ENCODE data around the gene OBSL1. TPM values are rescaled to one million over a fixed set of nuclear protein-coding genes. Genes with fewer than 3 reads are reported as not detected.

Gene OBSL1
- total RNA-seq, 1 experiment from 2014 or later, result 69.0 TPM

DNA sequence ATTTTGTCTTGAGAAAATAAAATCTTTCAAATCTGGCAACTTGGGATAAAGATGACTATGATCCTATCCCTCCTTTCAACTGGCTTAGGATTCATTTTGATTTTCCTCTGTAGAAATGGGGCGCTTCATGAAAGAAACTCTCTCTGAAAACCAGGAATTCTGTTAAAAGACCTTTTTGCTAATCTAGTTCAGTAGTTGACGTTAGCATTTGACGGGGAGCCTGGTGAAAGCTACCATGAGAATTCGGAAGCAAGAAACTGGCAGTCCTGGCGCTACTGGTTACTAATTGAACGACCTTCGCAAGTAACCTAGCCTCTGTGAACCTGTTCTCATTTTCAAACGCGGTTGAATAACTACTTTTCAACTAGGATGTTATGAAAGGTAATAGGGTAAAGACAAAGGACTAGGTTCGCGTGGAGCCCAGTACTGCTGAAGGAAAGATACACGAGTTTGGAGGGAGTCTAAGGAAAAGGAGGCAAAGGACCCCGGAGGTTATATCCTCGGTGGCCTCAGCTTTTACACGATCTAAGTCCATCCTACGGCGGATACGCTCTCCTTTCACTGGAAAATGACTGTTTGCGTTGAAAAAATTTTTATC lies 25.7 kb upstream of the OBSL1 start:
- DNase-seq (ENCODE audit: low read depth), result peak; percentile 23

DNA sequence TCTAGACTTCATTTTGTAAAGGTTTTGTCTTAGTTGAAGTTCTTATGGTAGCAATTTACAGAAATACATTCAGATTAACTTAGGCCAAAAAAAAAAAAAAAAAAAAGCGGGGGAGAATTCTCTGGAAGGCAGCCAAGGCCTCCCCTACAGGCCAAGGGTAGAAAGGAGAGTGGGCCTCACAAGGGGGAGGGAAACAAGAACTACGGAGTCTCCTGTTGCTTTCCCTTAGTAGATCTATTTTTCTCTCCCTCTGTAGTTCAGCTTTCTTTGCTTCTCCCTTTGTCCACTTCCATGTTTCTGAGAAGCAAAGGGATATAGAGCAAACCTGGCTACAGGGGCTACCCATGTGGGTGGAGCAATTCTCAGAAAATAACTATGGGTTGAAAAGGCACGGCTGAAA lies 23.9 kb upstream of the OBSL1 start:
- no peak for DNase-seq (ENCODE audit: low read depth)

DNA sequence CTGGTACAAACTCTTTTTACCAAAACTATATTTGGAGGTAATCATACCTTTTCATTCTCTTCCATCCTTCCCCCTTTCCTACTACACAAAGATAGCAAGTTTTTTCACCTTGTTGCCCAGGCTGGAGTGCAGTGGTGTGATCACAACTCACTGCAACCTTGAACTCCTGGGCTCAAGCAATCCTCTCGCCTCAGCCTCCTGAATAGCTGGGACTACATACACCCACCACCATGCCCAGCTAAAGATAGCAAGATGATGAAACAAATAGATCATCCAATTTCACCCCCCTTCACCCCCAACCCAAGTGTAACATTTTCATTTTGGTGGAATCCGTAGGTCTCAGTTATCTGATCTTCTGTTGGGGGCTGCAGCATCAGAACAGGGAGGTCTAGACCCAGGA lies 21.8 kb upstream of the OBSL1 start:
- no peak for DNase-seq (ENCODE audit: low read depth)

DNA sequence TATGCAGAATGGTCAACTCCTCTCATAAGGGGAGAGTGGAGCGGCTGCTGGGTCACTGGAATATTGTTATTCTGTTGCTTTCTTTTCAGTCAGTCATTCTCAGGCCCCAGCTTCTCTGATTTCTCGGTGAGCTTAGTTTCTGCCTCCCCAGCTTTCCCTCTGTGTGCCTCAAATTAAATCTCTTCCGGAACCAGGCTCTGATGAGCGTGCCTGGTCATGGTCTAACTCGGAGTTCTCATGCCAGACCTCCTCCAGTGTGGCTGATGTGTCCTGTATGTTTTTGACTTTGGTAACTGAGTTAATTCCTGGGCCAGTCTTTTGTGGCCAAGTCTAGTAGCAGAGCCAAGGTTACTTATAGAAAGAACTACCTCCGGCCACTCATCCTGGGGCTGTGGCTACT lies 21.4 kb upstream of the OBSL1 start:
- no peak for DNase-seq (ENCODE audit: low read depth)

DNA sequence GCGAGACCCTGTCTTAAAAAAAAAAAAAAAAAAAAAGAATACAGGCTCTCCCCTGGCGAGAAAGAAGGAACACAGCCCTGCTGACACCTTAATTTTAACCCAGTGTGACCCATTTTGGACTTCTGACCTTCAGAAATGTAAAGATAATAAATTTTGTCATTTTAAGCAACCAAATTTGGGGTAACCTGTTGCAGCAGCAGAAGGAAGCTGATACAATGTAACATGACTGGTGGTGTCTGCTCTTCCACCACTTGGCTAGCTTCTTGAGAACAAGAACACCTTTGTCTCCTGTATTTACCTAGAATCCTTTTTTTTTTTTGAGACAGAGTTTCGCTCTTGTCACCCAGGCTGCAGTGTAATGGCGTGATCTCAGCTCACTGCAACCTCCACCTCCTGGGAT lies 19.8 kb upstream of the OBSL1 start:
- no peak for DNase-seq (ENCODE audit: low read depth)

DNA sequence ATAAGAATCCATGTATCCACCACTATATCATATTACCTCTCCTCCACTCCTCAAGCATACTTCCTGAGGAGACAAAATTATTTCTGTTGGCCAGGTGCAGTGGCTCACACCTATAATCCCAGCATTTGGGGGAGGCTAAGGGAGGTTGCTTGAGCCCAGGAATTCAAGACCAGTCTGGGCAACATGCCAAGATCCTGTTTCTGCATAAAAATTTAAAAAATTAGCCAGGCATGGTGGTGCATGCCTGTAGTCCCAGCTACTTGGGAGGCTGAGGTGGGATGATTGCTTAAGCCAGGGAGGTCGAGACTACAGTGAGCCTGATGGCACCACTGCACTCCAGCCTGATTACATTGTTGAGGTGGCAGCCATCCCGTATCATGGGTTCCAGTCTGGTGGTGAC lies 10.0 kb upstream of the OBSL1 start:
- no peak for DNase-seq (ENCODE audit: low read depth)

DNA sequence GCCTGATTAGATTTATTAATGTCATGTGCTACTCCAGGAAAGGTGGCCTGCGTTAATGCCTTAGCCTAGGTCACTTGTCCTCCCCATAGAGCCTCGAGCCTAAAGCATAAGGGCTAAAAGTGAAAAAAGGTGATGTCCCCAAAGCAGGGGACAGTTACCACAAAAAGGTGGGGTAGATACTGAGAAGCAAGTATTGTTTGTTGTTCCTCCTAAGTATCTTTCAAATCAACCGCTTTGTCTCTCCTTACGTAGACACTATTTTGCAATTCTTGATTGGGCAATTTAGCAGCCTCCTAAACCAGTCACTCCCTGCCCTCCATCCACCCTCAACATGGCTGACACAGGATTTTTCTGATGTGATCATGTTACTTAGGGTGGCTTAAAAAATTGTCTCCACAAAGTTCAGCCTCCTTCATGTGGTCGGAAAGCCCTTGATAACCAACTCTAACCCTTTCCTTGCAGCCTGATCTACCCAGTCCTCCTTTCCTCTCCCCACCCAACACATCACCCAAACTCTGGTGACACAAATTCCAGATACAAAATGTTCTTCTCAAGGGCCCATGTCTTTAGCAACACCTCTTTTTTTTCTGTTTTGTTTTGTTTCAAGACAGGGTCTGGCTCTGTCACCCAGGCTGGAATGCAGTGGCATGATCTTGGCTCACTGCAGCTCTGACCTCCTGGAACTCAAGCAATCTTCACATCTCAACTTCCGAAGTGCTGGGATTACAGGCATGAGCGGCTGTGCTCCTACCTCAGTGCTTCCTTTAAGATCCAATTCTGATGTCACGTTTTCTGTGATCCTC lies 7.7 kb upstream of the OBSL1 start:
- peak; percentile 42 for DNase-seq (ENCODE audit: low read depth)

DNA sequence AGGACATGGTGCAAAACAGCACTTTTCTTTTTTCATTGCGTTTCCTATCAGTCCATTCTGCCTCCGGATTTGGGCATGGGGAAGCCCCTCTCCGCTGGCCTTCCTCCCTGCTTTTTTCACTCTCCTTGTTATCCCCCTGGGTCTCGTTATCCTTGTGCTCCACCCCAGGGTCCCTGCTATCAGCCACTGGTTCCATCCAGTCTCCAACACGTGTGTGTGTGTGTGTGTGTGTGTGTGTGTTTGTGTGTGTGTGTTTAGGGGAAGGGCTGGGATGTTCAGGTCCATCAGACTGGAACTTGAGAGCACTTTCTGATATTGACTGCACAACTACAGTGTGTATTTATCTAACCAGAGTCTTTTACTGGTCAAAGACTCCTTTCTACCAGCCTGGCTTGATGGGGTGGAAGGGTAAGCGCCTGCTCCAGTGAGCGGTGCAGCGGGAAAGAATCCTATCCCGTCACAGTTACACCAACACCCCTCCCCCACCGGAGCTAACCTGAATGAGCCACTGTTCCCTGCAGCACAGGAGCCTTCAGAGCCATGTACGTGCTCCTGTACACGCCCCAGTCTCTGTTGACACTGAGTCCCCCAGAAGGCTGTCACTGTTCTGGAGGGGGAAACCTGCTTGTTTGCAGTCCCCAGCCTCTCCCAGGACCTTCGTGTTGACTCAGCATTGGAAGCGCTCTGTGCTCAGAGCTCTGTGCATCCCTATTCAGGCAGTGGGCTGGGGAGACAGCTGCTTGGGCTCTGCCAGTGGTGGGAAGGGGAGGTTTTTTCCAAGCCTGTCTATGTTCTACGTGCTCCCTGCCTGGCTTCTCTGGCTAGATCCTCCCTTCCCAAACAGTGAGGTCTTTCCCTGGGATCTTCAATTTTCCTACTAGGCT lies 5.4 kb upstream of the OBSL1 start:
- no peak for DNase-seq (ENCODE audit: low read depth)

DNA sequence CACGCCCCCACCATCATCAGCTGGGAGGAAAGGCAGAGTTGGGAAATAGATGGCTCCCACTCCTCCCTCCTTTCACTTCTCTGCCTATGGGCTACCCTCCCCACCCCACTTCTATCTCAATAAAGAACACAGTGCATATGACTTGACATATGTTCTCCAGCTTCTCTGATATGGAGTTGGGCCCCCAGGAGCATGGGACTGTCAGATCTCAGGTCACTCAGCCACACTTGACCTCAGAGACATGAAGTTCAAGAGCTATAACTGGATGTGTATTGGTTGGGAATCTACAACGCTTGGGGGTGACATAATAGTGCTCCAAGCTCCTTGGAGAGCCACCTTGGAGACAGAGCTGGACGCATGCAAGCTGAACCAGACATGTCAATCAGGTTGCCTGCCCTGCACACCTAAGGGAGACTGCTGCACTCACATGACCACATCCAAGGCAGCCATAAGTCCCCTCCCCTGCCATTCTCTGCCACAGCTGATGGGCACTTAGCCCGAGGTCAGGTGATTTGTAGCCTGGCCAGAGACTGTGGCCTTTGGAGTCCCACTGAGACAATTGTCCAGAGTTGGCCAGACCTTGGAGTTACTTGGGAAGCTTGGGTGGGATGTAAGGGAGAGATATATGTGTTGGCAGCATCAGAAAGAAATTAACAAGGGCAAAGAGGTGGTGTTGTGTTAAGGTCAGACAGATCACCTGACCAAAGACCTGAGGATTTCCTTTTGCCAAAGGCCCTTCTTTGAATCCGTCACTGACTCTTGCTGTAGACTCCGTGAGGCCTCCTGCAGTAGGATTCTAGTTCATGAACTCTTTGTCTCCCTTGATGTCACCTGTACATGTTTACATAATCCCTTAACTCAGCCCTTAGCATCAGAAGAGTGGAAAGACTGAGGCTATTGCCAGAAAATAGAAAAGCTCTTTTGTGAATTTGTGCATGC lies 4.5 kb upstream of the OBSL1 start:
- DNase-seq (ENCODE audit: low read depth), result no peak

DNA sequence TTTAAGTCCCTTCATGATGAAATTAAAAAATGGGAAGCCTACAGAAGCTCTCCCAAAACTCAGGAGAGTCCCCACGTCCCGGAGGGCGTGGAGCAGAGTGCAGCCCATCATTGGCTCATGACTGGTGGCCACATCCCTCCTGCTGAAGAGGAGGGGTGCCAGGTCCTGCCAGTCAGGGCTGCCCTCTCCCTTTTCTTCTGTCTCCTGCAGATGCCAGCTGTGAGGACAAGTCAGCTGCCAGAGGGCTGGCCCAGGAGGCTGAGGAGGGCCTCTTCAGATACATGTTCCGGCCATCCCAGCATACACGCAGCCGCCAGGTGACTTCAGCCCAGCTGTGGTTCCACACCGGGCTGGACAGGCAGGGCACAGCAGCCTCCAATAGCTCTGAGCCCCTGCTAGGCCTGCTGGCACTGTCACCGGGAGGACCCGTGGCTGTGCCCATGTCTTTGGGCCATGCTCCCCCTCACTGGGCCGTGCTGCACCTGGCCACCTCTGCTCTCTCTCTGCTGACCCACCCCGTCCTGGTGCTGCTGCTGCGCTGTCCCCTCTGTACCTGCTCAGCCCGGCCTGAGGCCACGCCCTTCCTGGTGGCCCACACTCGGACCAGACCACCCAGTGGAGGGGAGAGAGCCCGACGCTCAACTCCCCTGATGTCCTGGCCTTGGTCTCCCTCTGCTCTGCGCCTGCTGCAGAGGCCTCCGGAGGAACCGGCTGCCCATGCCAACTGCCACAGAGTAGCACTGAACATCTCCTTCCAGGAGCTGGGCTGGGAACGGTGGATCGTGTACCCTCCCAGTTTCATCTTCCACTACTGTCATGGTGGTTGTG lies 3.4 kb upstream of the OBSL1 start:
- no peak for DNase-seq (ENCODE audit: low read depth)

DNA sequence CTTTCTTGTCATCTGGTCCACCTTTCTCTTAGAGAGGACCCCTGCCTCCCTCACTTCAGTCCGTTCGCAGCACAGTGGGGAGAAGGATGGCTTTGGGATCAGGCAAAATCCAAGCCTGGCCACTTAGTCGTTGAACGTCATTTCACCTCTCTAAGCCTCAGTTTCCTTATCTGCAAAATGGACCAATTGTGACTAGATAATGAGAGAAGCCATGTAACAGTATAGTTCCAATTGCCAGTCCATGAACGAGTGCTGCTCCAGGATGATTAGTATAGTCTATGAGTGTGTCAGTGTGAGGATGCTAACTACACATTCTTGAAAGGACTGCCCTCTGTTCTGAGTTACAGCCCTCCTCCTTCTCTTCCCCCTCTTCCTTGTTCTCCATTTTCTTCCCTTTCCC lies 1.8 kb upstream of the OBSL1 start:
- DNase-seq (ENCODE audit: low read depth), result no peak

DNA sequence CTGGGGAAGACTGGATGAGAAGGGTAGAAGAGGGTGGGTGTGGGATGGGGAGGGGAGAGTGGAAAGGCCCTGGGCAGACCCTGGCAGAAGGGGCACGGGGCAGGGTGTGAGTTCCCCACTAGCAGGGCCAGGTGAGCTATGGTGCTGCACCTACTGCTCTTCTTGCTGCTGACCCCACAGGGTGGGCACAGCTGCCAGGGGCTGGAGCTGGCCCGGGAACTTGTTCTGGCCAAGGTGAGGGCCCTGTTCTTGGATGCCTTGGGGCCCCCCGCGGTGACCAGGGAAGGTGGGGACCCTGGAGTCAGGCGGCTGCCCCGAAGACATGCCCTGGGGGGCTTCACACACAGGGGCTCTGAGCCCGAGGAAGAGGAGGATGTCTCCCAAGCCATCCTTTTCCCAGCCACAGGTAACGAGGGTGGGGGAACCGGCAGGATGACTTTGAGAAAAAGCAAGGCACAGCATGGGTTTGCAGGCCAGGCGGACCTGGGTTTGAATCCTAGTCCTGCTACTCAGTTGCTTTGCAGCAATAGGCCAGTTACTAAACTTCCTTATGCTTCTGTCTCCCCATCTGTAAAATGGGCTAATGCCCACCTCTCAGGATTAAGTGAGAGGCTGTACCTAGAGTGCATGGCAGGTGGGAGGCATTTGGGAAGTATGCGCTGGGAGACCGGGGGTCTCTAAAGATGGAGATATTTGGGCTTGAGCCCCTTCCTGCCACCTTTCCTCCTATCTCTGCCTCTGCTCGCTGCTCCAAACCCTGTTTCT lies 1.1 kb upstream of the OBSL1 start, which contains the start of gene INHA:
Gene INHA (plus strand): TSS at position 74 of the 765 bp plus-strand sequence. CDS start 65 bp downstream, at position 139.
- no peak for DNase-seq (ENCODE audit: low read depth)

DNA sequence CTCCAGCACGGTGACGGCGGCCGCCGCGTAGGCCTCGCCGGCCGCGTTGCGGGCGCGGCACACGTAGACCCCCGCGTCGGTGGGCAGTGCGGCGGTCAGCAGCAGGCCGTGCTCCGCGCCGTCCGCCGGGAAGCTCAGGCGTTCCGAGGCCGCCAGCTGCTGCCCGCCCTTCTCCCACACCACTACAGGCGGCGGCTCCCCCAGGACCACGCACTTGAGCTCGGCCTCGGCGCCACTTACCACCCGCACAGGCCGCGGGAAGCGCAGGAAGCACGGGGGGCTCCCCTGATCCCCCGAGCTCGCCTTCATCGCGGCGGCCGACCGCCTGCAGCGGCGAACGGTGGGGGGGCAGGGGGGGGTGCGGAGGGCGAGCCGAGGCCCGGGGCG lies 422 bp downstream of the OBSL1 start:
- DNase-seq (ENCODE audit: low read depth), result peak; percentile 11

DNA sequence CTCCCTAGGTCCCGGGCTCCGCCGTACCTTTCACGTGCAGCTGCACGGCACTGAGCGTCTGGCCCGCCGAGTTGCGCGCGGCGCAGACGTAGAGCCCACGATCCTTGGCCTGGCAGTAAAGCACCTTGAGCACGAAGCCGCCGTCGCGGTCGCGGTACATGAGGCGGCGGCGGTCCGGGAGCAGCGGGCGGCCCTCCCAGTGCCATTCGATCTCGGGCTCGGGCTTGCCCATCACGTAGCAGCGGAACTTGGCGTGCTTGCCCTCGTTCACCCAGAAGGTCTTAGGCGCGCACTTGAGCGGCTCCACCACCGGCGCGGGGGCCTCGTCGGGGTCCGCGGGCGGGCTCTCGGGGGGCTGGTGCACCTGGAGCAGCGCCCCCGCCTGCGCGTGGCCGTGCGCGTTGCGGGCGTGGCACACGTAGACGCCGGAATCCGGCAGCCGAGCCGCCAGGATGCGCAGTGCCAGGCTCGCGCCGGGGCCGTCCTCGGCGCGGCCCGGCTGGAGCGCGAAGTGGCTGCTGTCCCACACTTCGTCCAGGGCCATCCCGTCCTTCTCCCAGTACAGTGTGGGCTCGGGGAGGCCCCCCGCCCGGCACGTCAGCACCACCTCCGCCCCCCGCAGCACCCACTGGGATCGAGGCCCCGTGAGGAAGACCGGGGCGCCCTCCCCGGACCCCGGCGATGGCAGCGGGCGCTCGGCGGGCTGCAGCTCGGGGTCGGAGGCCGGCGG lies 980 bp downstream of the OBSL1 start:
- peak; percentile 22 for DNase-seq (ENCODE audit: low read depth)

DNA sequence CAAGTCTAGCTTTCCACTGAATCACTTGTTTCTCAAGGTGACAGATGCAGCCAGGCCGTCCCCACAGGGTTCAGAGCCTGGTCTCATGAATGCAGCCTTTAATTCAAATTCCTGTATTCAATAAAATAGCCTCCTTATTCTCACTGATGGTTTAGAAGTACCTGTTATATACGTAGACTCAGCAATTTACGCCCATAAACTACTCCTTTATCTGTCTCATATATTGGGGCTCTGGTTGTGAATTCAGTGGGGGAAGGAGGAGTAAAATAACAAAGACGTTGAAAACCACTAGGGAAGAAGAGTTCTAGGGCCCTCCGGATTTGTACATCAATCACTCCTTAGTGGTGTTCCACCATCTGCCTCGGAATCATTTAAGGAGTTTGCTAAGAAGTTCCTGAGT lies 1.7 kb downstream of the OBSL1 start:
- DNase-seq (ENCODE audit: low read depth), result no peak

DNA sequence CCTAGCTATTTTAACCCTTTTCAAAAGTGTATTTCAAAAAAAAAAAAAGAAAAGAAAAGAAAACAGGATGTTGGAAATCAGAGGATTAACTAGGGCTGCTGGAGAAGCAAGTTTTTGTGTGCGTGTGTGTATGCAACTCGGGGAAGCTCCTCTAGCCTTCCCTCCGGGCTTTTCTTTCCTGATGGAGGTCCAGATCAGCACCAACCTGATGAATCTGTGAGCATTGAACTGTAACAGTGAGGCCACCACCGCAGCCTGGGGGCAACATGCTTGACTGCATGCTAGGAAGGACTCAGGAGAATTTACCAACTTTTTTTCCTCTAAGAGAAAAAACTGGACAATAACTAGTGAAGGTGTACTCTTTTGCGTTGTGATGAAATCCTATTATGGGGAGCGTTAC lies 2.3 kb downstream of the OBSL1 start:
- DNase-seq (ENCODE audit: low read depth), result no peak

DNA sequence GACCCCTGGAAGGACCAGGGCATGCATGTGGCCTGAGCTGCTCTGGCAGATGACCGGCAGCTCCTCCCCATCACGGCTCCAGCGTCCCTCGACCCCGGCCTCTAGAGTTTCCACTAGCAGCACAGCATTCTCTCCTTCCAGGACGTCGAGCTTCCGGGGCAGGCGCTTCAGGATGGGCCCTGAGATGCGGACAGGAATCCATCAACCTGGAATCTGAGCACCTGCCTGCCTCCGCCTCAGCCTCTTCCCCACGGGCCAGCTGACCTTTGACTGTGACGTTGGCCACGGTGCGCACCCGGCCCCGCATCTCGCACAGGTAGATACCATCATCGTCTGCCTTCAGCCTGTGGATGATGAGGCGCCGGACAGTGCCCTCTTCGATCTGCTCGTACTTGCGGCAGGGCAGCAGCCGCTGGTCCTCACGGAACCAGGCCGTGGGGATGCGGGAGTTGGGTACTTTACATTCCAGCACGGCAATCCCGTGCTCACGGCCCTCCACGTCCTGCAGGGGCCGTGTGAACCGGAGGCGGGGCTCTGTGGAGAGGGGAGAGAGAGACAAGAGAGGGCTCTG lies 3.5 kb downstream of the OBSL1 start:
- no peak for DNase-seq (ENCODE audit: low read depth)

DNA sequence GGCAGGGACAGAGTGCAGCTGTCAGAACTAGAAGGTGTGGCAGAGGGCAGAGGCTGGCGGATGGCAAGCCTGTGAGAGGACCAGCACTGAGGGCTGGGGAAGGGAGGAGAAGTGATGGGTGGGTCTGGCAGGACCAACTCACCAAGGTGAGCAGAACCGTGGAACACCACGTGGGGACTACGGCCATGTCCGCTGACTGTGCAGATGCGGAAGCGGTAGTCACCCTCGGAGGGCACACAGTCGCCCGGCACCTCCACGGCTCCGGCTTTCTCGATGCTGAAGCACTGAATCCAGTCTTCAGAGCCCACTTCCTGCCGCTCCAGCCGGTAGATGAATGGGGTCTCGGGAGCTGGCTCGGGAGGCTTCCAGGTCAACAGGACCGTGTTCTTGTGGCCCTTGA lies 4.2 kb downstream of the OBSL1 start:
- DNase-seq (ENCODE audit: low read depth), result no peak

DNA sequence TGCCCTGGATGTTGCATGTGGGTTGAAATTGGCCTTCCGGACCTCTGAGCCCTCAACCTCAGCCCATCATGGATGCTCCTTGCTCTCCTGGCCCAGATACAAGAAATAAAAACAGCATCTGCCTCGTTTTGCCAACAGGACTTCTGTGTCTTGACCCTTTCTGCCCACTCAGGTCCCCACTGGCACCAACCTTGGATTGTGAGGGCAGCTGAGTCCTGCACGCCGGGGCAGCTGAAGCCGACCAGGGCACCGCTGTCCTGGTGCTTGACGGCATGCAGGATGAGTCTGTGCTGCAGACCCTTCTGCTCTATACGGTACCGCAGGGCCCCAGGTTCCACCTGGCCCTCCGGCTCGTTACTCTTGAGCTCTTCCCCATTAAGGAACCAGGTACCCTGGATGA lies 4.7 kb downstream of the OBSL1 start:
- no peak for DNase-seq (ENCODE audit: low read depth)
